Neural progenitor cell (in vitro differentiated cells): ENCODE results near the gene ATF2. TPM values are rescaled to one million over a fixed set of nuclear protein-coding genes. Genes with fewer than 3 reads are reported as not detected.
"Not testable (repeated sequence)": the region's sequence is repeated elsewhere in the genome, so short reads cannot be mapped to it uniquely, and the experiment has no call there.

Experiments used
- DNase-seq: peaks from one replicate; pipeline ENCODE4 v3.0.0-alpha.2; 2016; ENCODE audit warnings: low spot score
- H2AFZ ChIP-seq: fragments of 200-600 bp; sonication (generic); replicated peaks from 2 replicates; pipeline ENCODE4 v1.6.1; 2016; ENCODE audit warnings: antibody characterized with exemption
- H3F3A ChIP-seq: fragments of 200-600 bp; sonication (generic); 2 replicates; pipeline ENCODE4 v1.6.1; 2016; ENCODE audit warnings: antibody characterized with exemption, low read depth
- H3K27ac ChIP-seq: fragments of 200-600 bp; sonication (generic); 2 replicates; pipeline ENCODE4 v1.5.1; 2016; ENCODE audit warnings: mild to moderate bottlenecking
- H3K27me3 ChIP-seq: fragments of 200-600 bp; sonication (generic); 2 replicates; pipeline ENCODE4 v1.6.1; 2016; ENCODE audit warnings: mild to moderate bottlenecking, moderate library complexity
- H3K36me3 ChIP-seq: fragments of 200-600 bp; sonication (generic); 2 replicates; pipeline ENCODE4 v1.5.1; 2016
- H3K4me1 ChIP-seq: fragments of 200-600 bp; sonication (generic); 2 replicates; pipeline ENCODE4 v1.6.1; 2016; ENCODE audit warnings: mixed run types
- H3K4me2 ChIP-seq: fragments of 200-600 bp; sonication (generic); 2 replicates; pipeline ENCODE4 v1.6.1; 2016
- H3K4me3 ChIP-seq: fragments of 200-600 bp; sonication (generic); 2 replicates; pipeline ENCODE4 v1.5.1; 2016
- H3K79me2 ChIP-seq: fragments of 200-600 bp; sonication (generic); 2 replicates; pipeline ENCODE4 v1.6.1; 2016; ENCODE audit warnings: low read depth
- H3K9ac ChIP-seq: fragments of 200-600 bp; sonication (generic); 2 replicates; pipeline ENCODE4 v1.6.1; 2016
- H3K9me3 ChIP-seq: fragments of 200-600 bp; sonication (generic); 2 replicates; pipeline ENCODE4 v1.5.1; 2016; ENCODE audit warnings: low read depth
- H4K20me1 ChIP-seq: fragments of 200-600 bp; sonication (generic); 2 replicates; pipeline ENCODE4 v1.6.1; 2016; ENCODE audit warnings: low read depth
- H3K27ac Mint-ChIP-seq: 3 replicates; pipeline ENCODE4 v1.8.0; 2021; ENCODE audit warnings: mixed read lengths
- H3K27me3 Mint-ChIP-seq: 2 replicates; pipeline ENCODE4 v1.8.0; 2022; ENCODE audit warnings: low read depth, mild to moderate bottlenecking, inconsistent platforms, moderate library complexity, mixed read lengths; ENCODE audit not compliant: insufficient read depth
- H3K36me3 Mint-ChIP-seq: 3 replicates; pipeline ENCODE4 v1.8.0; 2021; ENCODE audit warnings: mixed read lengths
- H3K4me1 Mint-ChIP-seq: 3 replicates; pipeline ENCODE4 v1.8.0; 2021; ENCODE audit warnings: mixed read lengths
- H3K4me3 Mint-ChIP-seq: 3 replicates; pipeline ENCODE4 v1.8.0; 2021; ENCODE audit warnings: mild to moderate bottlenecking, moderate library complexity, mixed read lengths
- H3K9me3 Mint-ChIP-seq: 3 replicates; pipeline ENCODE4 v1.8.0; 2020; ENCODE audit warnings: mixed read lengths
- EZH2 ChIP-seq: fragments of 200-600 bp; sonication (generic); IDR thresholded peaks from 2 replicates; pipeline ENCODE4 v1.6.1; 2017; ENCODE audit warnings: antibody characterized with exemption, mild to moderate bottlenecking, moderate library complexity
- EZH2phosphoT487 ChIP-seq: fragments of 200-600 bp; sonication (generic); IDR thresholded peaks from 2 replicates; pipeline ENCODE4 v1.6.1; 2017; ENCODE audit warnings: antibody characterized with exemption
- total RNA-seq: library from RNA; depleted of rRNA; stranded (reverse); fragments of >200 nt; gene quantifications from 2 replicates; pipeline ENCODE4 v1.2.3, GENCODE V29; 2015; ENCODE audit warnings: low replicate concordance
- TF ChIP-seq, protein P1 (sequence below): fragments of 200-600 bp; sonication (generic); IDR thresholded peaks from 2 replicates; pipeline ENCODE4 v1.5.1; 2017; ENCODE audit warnings: antibody characterized with exemption, mild to moderate bottlenecking

ATF2 gene
- total RNA-seq, 1 donor from 2014 or later: 133 TPM

DNA sequence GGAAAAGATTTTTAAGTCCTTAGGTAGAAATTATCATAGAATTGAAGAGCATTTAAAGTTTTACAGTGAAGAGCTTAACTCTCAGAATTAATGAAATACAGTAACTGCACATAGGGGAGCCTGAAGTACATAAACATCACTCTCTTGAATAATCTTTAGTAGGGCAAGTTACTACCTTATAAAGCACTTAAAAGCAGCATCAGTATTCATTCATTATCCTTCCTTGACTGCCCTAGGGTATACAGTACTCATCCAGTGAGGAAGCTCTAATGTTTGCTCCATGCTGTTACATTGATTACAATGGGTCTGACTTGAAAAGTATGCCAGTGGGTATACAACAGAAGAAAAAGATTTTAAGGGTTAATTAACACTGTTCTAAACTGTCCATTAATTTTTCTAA is 66.5 kb downstream of the ATF2 start:
- no peaks in the 10 kb centered on the region for H3K9me3 Mint-ChIP-seq

DNA sequence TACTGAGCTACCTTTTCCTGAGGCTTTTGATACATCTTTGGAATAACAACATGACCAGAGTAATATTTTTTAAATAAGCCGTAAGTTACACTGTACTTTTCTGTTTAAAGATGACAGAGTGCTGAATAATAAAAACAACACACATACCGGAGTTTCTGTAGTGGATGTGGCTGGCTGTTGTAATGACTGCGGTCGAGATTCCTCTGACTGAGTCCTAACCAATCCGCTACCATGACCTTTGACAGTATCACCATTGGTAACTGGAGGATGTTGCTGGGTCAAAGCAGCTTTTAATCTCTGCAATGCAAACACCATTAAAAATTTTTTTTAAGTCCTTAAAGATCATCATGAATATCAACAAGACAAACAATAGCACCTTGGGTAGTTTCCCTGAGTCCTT is 70.7 kb downstream of the ATF2 start:
- H3K36me3 ChIP-seq: peaks cover 47% of the 10 kb centered on the region
- peaks cover 7% of the 10 kb centered on the region for H3K79me2 ChIP-seq
- peaks cover 4% of the 10 kb centered on the region for H3F3A ChIP-seq
- no peak overlapping the region for H3K27ac ChIP-seq
- Mint-ChIP-seq H3K27me3 (no peaks in the 10 kb centered on the region), H3K9me3 (no peaks in the 10 kb centered on the region), H3K4me3 (no peak overlapping the region), H3K27ac (no peak overlapping the region), H3K36me3 (peaks cover 37% of the 10 kb centered on the region), H3K4me1 (no peaks in the 10 kb centered on the region)
- no peak overlapping the region for H3K4me2 ChIP-seq
- H4K20me1 ChIP-seq: peaks cover 6% of the 10 kb centered on the region
- H3K9me3 ChIP-seq: no peaks in the 10 kb centered on the region
- no peak for DNase-seq
- H3K4me3 ChIP-seq: no peak overlapping the region
- H3K27me3 ChIP-seq: no peaks in the 10 kb centered on the region
- H2AFZ ChIP-seq: no peak overlapping the region
- no peaks in the 10 kb centered on the region for H3K4me1 ChIP-seq
- TF ChIP-seq, protein P1, sequence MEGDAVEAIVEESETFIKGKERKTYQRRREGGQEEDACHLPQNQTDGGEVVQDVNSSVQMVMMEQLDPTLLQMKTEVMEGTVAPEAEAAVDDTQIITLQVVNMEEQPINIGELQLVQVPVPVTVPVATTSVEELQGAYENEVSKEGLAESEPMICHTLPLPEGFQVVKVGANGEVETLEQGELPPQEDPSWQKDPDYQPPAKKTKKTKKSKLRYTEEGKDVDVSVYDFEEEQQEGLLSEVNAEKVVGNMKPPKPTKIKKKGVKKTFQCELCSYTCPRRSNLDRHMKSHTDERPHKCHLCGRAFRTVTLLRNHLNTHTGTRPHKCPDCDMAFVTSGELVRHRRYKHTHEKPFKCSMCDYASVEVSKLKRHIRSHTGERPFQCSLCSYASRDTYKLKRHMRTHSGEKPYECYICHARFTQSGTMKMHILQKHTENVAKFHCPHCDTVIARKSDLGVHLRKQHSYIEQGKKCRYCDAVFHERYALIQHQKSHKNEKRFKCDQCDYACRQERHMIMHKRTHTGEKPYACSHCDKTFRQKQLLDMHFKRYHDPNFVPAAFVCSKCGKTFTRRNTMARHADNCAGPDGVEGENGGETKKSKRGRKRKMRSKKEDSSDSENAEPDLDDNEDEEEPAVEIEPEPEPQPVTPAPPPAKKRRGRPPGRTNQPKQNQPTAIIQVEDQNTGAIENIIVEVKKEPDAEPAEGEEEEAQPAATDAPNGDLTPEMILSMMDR: no peak
- TF ChIP-seq EZH2 (no peak), EZH2phosphoT487 (no peak)
- H3K9ac ChIP-seq: no peak overlapping the region

More for the DNA sequence above, 66.5 kb downstream of the ATF2 start:
- Mint-ChIP-seq H3K27me3 (no peaks in the 10 kb centered on the region), H3K4me3 (no peak overlapping the region), H3K4me1 (peaks cover 4% of the 10 kb centered on the region), H3K27ac (no peak overlapping the region), H3K36me3 (peaks cover 47% of the 10 kb centered on the region)
- TF ChIP-seq, protein P1: no peak
- TF ChIP-seq EZH2phosphoT487 (no peak), EZH2 (no peak)
- Histone ChIP-seq H3K9ac (no peak overlapping the region), H3K9me3 (no peaks in the 10 kb centered on the region), H3K27ac (peak overlapping the region; percentile 16), H3K36me3 (peaks cover 35% of the 10 kb centered on the region), H3K27me3 (no peaks in the 10 kb centered on the region), H3K79me2 (peaks cover 7% of the 10 kb centered on the region), H3K4me3 (no peak overlapping the region), H3F3A (peaks cover 6% of the 10 kb centered on the region), H2AFZ (no peak overlapping the region), H3K4me1 (no peaks in the 10 kb centered on the region), H4K20me1 (peaks cover 8% of the 10 kb centered on the region), H3K4me2 (no peak overlapping the region)
- DNase-seq: peak; percentile 1

- peaks cover 26% of the 10 kb centered on the region for H3K36me3 Mint-ChIP-seq
- not testable (repeated sequence) for H3K4me3 Mint-ChIP-seq, H3K9me3 ChIP-seq, H2AFZ ChIP-seq, H3K9me3 Mint-ChIP-seq, H3K27ac ChIP-seq, DNase-seq, H3K4me1 ChIP-seq, H4K20me1 ChIP-seq, H3K79me2 ChIP-seq, H3K27ac Mint-ChIP-seq, H3K4me1 Mint-ChIP-seq, H3F3A ChIP-seq, H3K9ac ChIP-seq, H3K4me3 ChIP-seq, H3K27me3 Mint-ChIP-seq, H3K27me3 ChIP-seq, H3K4me2 ChIP-seq
- peaks cover 41% of the 10 kb centered on the region for H3K36me3 ChIP-seq
Observed at GRCh38 chr2:175084117-175084516, 83.9 kb downstream of the ATF2 start.

DNA sequence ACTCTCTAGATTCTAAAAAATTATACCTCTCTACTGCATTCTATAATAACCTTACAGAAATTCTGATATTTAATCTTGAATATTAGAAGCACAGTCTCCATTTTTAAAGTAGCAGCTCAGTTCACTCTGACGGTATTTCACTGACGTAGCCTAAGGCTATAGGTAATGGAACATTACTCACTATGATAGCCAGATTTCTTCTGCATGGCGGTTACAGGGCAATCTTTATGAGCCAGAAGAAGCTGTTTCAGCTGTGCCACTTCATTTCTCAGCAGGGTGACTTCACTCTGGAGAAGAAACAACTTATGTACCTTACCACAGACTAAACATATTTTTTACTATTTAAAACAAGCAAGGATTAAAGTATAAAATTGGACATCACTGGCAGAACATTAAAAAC is 87.5 kb downstream of the ATF2 start:
- peaks cover 54% of the 10 kb centered on the region for H3K36me3 ChIP-seq
- peaks cover 6% of the 10 kb centered on the region for H4K20me1 ChIP-seq
- no peak overlapping the region for H3K4me3 Mint-ChIP-seq
- H3K4me1 Mint-ChIP-seq: no peaks in the 10 kb centered on the region
- no peak overlapping the region for H3K27ac ChIP-seq
- no peaks in the 10 kb centered on the region for H3K27me3 ChIP-seq
- no peaks in the 10 kb centered on the region for H3K27me3 Mint-ChIP-seq
- peaks cover 29% of the 10 kb centered on the region for H3K36me3 Mint-ChIP-seq
- DNase-seq: no peak
- no peak overlapping the region for H3K4me3 ChIP-seq
- H3K79me2 ChIP-seq: no peaks in the 10 kb centered on the region
- H3K27ac Mint-ChIP-seq: no peak overlapping the region
- H2AFZ ChIP-seq: no peak overlapping the region
- no peaks in the 10 kb centered on the region for H3K9me3 ChIP-seq
- TF ChIP-seq, protein P1: no peak
- TF ChIP-seq EZH2phosphoT487 (no peak), EZH2 (no peak)
- H3K4me2 ChIP-seq: no peak overlapping the region
- H3K9me3 Mint-ChIP-seq: peaks cover 9% of the 10 kb centered on the region
- H3K4me1 ChIP-seq: no peaks in the 10 kb centered on the region
- no peaks in the 10 kb centered on the region for H3F3A ChIP-seq
- no peak overlapping the region for H3K9ac ChIP-seq
